HepG2 (cell line): Measurements from ENCODE around the gene NSMF. TPM values are rescaled to one million over a fixed set of nuclear protein-coding genes. Genes with fewer than 3 reads are reported as not detected.

Source experiments
- EHMT2 ChIP-seq: fragments of 200-600 bp; sonication (generic); IDR thresholded peaks from 2 replicates; pipeline ENCODE4 v1.7.0; 2017; ENCODE audit warnings: antibody characterized with exemption, low read depth, low read length, borderline replicate concordance
- KLF6 ChIP-seq: IDR thresholded peaks from 2 replicates; pipeline ENCODE4 v1.8.0; 2016; ENCODE audit warnings: missing biosample characterization, missing genetic modification reagents
- LCORL ChIP-seq, 2 experiments: fragments of 450-650 bp in 1 of 2; sonication (generic) in 1 of 2; formaldehyde crosslinking in 1 of 2; IDR thresholded peaks; 2 replicates each; pipeline versions ENCODE4 v1.5.0 to v1.6.1; 2017 to 2020; ENCODE audit warnings: antibody characterized with exemption in 1 of 2, missing genetic modification reagents in 1 of 2
- MYC ChIP-seq: sonication (generic); formaldehyde crosslinking; IDR thresholded peaks from 2 replicates; pipeline ENCODE4 v1.9.0; 2021; ENCODE audit warnings: missing genetic modification reagents, borderline replicate concordance
- NR1H2 ChIP-seq: sonication (generic); formaldehyde crosslinking; IDR thresholded peaks from 2 replicates; pipeline ENCODE4 v1.8.1; 2022; ENCODE audit warnings: low read depth, missing genetic modification reagents, borderline replicate concordance
- REL ChIP-seq: sonication (generic); formaldehyde crosslinking; conservative IDR thresholded peaks from 2 replicates; pipeline ENCODE4 v1.8.0; 2022; ENCODE audit warnings: mild to moderate bottlenecking, missing genetic modification reagents, moderate library complexity
- SAP130 ChIP-seq: IDR thresholded peaks from 2 replicates; pipeline ENCODE4 v1.6.1; 2016; ENCODE audit warnings: low read depth
- SATB2 ChIP-seq: sonication (generic); formaldehyde crosslinking; IDR thresholded peaks from 2 replicates; pipeline ENCODE4 v1.5.0; 2020; ENCODE audit warnings: missing genetic modification reagents
- ZFP90 ChIP-seq: sonication (generic); formaldehyde crosslinking; IDR thresholded peaks from 2 replicates; pipeline ENCODE4 v1.8.0; 2022; ENCODE audit warnings: missing genetic modification reagents, mild to moderate bottlenecking, inconsistent platforms, borderline replicate concordance
- ZFX ChIP-seq: sonication (generic); formaldehyde crosslinking; IDR thresholded peaks from 2 replicates; pipeline ENCODE4 v1.4.0; 2020; ENCODE audit warnings: mild to moderate bottlenecking, low read depth, missing genetic modification reagents, moderate library complexity
- ZNF234 ChIP-seq: sonication (generic); formaldehyde crosslinking; conservative IDR thresholded peaks from 2 replicates; pipeline ENCODE4 v1.5.1; 2020; ENCODE audit warnings: mild to moderate bottlenecking, missing genetic modification reagents
- ZNF33B ChIP-seq: sonication (generic); formaldehyde crosslinking; IDR thresholded peaks from 2 replicates; pipeline ENCODE4 v1.5.1; 2020; ENCODE audit warnings: mild to moderate bottlenecking, missing genetic modification reagents
- ZSCAN21 ChIP-seq: sonication (generic); formaldehyde crosslinking; IDR thresholded peaks from 2 replicates; pipeline ENCODE4 v1.8.0; 2022; ENCODE audit warnings: mild to moderate bottlenecking, missing genetic modification reagents, moderate library complexity, borderline replicate concordance
- polyA plus RNA-seq, 8 experiments: library from polyadenylated mRNA; depleted of rRNA in 3 of 8; stranded (reverse) in 7 of 8; unstranded in 1 of 8; fragments of >200 nt; fragmentation: Illumina TruSeq in 4 of 8; extraction: Trizol in 4 of 8; gene quantifications; 2 replicates each; pipeline versions ENCODE4 v1.2.1 to v1.2.3, GENCODE V29; 2011 to 2016; ENCODE audit warnings: low read depth in 4 of 8, missing spikeins in 1 of 8, mixed read lengths in 1 of 8; ENCODE audit not compliant: insufficient read depth in 1 of 8
- total RNA-seq, 5 experiments: library from RNA; depleted of rRNA; stranded (reverse); fragments of >200 nt; fragmentation: Illumina TruSeq; extraction: Trizol; gene quantifications; 2 replicates each; pipeline ENCODE4 v1.2.3, GENCODE V29; 2016; ENCODE audit warnings: low read depth in 1 of 5
- TF ChIP-seq, protein P1 (sequence below): sonication (generic); formaldehyde crosslinking; IDR thresholded peaks from 2 replicates; pipeline ENCODE4 v1.4.0; 2020; ENCODE audit warnings: mild to moderate bottlenecking, missing genetic modification reagents
- TF ChIP-seq, protein P2 (sequence below): sonication (generic); formaldehyde crosslinking; IDR thresholded peaks from 2 replicates; pipeline ENCODE4 v1.5.0; 2020; ENCODE audit warnings: mild to moderate bottlenecking, missing genetic modification reagents, borderline replicate concordance
- TF ChIP-seq, protein P3 (sequence below): sonication (generic); formaldehyde crosslinking; IDR thresholded peaks from 2 replicates; pipeline ENCODE4 v1.4.0; 2020; ENCODE audit warnings: mild to moderate bottlenecking, missing genetic modification reagents
- TF ChIP-seq, protein P4 (sequence below): sonication (generic); formaldehyde crosslinking; IDR thresholded peaks from 2 replicates; pipeline ENCODE4 v1.8.0; 2022; ENCODE audit warnings: missing genetic modification reagents, mild to moderate bottlenecking, inconsistent platforms, borderline replicate concordance
- TF ChIP-seq, protein P5 (sequence below): sonication (generic); formaldehyde crosslinking; IDR thresholded peaks from 2 replicates; pipeline ENCODE4 v1.4.0; 2020; ENCODE audit warnings: missing genetic modification reagents, mild to moderate bottlenecking, borderline replicate concordance

NSMF gene
- total and polyA plus RNA-seq, 2 of the 13 experiments (the other 11 are each of a cell fraction or from before 2014, with no cell fraction given): 44.3 to 183 TPM

DNA sequence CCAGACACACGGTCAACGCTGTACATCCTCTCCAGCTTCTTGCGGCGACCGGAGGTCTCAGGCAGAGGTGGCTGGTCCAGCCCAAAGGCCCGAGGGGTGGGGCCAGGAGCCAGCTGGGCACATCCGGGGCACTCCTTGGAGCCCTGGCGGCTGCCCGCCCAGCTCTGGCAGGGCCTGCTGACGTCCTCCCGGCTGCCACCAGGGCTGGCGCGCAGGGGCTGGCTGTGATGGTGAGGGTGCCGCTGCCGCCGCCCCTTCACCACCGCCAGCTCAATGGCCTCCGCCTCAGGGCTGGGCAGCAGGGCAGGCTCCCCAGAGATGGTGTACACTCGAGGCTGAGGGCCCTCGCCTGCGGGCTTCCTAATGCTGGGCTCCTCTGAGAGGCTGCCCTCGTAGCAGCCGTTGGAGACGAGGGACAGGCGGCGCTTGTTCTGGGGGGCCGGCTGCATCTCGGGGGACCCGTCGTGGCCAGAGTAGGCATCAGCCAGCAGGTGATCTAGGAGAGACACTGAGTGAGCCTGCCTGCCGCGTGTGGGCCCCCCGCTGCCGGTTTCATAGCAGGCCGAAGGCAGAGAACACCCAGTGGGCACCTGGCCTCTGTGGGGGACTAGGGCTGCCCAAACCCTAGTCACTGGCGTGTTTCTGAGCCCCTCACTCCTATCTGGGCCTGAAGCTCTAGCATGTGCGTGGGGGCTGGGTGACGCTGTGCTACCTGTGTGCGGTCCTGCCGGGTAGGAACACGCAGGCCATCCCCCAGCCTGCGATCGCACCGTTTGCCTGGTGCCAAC is 1.5 kb downstream of the NSMF start (continued):
- TF ChIP-seq, protein P1, sequence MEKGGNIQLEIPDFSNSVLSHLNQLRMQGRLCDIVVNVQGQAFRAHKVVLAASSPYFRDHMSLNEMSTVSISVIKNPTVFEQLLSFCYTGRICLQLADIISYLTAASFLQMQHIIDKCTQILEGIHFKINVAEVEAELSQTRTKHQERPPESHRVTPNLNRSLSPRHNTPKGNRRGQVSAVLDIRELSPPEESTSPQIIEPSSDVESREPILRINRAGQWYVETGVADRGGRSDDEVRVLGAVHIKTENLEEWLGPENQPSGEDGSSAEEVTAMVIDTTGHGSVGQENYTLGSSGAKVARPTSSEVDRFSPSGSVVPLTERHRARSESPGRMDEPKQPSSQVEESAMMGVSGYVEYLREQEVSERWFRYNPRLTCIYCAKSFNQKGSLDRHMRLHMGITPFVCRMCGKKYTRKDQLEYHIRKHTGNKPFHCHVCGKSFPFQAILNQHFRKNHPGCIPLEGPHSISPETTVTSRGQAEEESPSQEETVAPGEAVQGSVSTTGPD (CRISPR knock-in tag): no peak
- TF ChIP-seq, protein P2, sequence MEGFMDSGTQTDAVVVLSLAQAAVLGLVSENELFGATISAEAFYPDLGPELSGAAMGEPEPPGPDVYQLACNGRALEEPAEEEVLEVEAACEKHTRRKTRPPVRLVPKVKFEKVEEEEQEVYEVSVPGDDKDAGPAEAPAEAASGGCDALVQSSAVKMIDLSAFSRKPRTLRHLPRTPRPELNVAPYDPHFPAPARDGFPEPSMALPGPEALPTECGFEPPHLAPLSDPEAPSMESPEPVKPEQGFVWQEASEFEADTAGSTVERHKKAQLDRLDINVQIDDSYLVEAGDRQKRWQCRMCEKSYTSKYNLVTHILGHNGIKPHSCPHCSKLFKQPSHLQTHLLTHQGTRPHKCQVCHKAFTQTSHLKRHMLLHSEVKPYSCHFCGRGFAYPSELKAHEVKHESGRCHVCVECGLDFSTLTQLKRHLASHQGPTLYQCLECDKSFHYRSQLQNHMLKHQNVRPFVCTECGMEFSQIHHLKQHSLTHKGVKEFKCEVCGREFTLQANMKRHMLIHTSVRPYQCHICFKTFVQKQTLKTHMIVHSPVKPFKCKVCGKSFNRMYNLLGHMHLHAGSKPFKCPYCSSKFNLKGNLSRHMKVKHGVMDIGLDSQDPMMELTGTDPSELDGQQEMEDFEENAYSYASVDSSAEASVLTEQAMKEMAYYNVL (CRISPR knock-in tag): 0 out of 2 replicates have a peak, but pooled peaks have one; percentile 41
- TF ChIP-seq LCORL (IDR thresholded peaks at IDR 0.05) (no peak), LCORL (CRISPR knock-in tag; IDR thresholded peaks at IDR 0.05) (no peak), NR1H2 (CRISPR knock-in tag) (no peak), SAP130 (CRISPR knock-in tag) (no peak), ZNF33B (CRISPR knock-in tag) (0 out of 2 replicates have a peak, but pooled peaks have one; percentile 22), KLF6 (CRISPR knock-in tag) (no peak), EHMT2 (no peak), SATB2 (CRISPR knock-in tag) (no peak), REL (CRISPR knock-in tag) (no peak), ZFP90 (CRISPR knock-in tag) (0 out of 2 replicates have a peak, but pooled peaks have one; percentile 42), ZNF234 (no peak), ZSCAN21 (CRISPR knock-in tag) (peak; percentile 27; the same call in 1 of the 2 replicates), MYC (CRISPR knock-in tag) (peak; percentile 4; the same call in 1 of the 2 replicates), ZFX (CRISPR knock-in tag) (0 out of 2 replicates have a peak, but pooled peaks have one; percentile 11)
- TF ChIP-seq, protein P3, sequence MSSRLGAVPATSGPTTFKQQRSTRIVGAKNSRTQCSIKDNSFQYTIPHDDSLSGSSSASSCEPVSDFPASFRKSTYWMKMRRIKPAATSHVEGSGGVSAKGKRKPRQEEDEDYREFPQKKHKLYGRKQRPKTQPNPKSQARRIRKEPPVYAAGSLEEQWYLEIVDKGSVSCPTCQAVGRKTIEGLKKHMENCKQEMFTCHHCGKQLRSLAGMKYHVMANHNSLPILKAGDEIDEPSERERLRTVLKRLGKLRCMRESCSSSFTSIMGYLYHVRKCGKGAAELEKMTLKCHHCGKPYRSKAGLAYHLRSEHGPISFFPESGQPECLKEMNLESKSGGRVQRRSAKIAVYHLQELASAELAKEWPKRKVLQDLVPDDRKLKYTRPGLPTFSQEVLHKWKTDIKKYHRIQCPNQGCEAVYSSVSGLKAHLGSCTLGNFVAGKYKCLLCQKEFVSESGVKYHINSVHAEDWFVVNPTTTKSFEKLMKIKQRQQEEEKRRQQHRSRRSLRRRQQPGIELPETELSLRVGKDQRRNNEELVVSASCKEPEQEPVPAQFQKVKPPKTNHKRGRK: no peak
- TF ChIP-seq, protein P4, sequence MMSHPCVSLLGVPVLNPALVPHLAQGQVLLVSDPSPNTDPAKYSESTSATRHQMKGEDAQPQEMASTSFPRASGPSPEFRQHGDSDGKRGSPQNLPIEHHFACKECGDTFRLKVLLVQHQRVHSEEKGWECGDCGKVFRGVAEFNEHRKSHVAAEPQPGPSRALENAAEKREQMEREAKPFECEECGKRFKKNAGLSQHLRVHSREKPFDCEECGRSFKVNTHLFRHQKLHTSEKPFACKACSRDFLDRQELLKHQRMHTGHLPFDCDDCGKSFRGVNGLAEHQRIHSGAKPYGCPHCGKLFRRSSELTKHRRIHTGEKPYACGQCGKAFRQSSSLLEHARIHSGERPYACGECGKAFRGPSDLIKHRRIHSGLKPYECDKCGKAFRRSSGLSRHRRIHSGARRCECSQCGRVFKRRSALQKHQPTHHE (CRISPR knock-in tag): no peak
- TF ChIP-seq, protein P5, sequence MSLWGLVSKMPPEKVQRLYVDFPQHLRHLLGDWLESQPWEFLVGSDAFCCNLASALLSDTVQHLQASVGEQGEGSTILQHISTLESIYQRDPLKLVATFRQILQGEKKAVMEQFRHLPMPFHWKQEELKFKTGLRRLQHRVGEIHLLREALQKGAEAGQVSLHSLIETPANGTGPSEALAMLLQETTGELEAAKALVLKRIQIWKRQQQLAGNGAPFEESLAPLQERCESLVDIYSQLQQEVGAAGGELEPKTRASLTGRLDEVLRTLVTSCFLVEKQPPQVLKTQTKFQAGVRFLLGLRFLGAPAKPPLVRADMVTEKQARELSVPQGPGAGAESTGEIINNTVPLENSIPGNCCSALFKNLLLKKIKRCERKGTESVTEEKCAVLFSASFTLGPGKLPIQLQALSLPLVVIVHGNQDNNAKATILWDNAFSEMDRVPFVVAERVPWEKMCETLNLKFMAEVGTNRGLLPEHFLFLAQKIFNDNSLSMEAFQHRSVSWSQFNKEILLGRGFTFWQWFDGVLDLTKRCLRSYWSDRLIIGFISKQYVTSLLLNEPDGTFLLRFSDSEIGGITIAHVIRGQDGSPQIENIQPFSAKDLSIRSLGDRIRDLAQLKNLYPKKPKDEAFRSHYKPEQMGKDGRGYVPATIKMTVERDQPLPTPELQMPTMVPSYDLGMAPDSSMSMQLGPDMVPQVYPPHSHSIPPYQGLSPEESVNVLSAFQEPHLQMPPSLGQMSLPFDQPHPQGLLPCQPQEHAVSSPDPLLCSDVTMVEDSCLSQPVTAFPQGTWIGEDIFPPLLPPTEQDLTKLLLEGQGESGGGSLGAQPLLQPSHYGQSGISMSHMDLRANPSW: no peak
